Measurements from ENCODE around the gene KANSL1.

Gene KANSL1

DNA sequence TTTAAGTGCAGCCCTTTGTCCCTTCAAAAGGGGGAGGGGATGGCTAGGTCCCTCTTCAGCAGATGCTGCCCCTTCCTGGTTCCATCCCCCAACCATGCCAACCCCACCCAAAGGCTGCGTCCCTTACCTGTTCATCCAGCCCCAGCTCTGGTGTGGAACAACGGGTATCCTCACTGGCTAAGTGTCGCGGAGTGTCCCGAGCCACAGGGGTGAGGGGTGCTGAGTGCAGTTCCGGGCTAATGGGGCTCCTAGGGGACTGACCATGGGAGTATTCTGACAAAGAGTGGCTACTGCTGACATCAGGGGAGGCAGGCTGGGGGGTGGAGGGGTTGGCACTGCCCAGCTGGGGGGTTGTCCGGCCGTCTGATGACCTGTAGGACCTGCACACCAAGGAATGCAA is 161.3 kb downstream of the KANSL1 start:
- no peak overlapping the region for H3K4me3 ChIP-seq (ENCODE audit: low read length)
- TF ChIP-seq CTCF (IDR thresholded peaks at IDR 0.05; ENCODE audit: insufficient read depth, low read depth, low read length, missing control alignments) = no peak
- DNase-seq (ENCODE audit: low read depth) = no peak

DNA sequence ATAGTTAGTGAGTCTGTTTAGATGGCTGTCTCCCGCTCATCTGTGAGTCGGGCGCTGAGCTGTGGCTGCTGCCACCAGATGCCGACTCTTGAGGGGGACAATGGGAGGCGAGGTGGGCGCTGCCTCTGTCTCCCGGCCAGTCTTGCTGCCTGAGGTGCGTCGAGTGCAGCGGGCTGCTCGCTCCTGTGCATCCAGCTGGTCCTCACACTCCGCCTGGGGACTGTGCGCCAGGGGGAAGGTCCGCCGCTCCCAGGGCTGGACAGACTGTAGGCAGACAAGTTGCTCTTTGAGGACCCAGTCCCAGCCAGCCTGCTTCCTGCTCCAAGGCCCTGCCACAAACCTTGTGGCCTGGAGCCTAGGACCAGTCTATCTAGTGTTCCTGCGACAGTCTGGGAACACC is 161.8 kb downstream of the KANSL1 start:
- TF ChIP-seq CTCF (IDR thresholded peaks at IDR 0.05; ENCODE audit: insufficient read depth, low read depth, low read length, missing control alignments) = no peak
- DNase-seq (ENCODE audit: low read depth) = no peak
- no peak overlapping the region for H3K4me3 ChIP-seq (ENCODE audit: low read length)

DNA sequence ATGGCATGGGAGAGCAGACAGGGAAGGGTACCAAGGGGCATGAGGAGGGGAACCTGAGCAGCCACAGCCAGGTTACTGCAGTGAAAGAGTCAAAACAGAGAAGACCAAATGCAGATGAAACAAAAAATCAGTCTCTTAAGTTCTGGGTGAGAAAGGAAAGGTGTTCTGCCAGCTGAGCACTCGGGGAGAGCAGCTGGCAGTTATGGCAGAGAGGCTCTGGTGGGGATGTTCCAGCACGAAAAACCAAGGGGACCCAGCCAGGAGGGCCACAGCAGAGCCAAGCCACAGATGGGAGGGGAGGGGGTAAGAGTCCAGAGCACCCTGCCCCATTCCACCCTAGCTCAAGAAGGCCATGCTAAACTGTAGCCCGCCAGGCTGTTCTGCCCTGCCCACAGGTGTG is 162.5 kb downstream of the KANSL1 start:
- no peak for TF ChIP-seq CTCF (IDR thresholded peaks at IDR 0.05; ENCODE audit: insufficient read depth, low read depth, low read length, missing control alignments)
- DNase-seq (ENCODE audit: low read depth) = no peak
- H3K4me3 ChIP-seq (ENCODE audit: low read length) = no peak overlapping the region

GRCh38 chr17:46029627-46030026 is 163.6 kb downstream of the KANSL1 start:
- no peak for DNase-seq (ENCODE audit: low read depth)
- no peak for TF ChIP-seq CTCF (IDR thresholded peaks at IDR 0.05; ENCODE audit: insufficient read depth, low read depth, low read length, missing control alignments)
- H3K4me3 ChIP-seq (ENCODE audit: low read length) = no peak overlapping the region

DNA sequence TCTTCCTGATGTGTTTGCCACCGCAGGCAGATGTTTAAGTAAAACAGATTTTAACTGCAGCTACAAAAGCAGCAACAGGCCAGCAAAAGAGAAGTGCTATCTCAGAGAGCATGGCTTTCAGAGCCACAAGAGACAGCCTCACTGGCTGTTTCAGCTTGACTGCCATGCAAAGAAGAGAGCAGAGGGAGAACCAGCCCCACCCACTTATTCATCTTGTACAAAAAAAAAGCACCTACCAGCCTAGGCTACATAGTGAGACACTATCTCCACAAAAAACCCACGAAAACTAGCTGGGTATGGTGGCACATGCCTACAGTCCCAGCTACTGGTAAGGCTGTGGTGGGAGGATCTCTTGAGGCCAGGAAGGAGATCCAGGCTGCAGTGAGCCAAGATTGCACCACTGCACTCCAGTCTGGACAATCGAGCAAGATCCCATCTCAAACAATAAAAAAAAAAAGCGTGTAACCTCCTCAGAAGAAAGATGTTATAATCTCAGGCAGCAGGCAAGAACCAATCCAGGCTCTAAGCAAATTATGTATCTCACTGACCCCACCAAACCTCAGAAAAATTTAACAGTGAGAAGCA is 164.2 kb downstream of the KANSL1 start:
- DNase-seq (ENCODE audit: low read depth) = no peak
- H3K4me3 ChIP-seq (ENCODE audit: low read length) = no peak overlapping the region
- no peak for TF ChIP-seq CTCF (IDR thresholded peaks at IDR 0.05; ENCODE audit: insufficient read depth, low read depth, low read length, missing control alignments)

GRCh38 chr17:46028374-46028773 is 164.9 kb downstream of the KANSL1 start:
- TF ChIP-seq CTCF (IDR thresholded peaks at IDR 0.05; ENCODE audit: insufficient read depth, low read depth, low read length, missing control alignments) = no peak
- no peak for DNase-seq (ENCODE audit: low read depth)

GRCh38 chr17:46027976-46028325 is 165.3 kb downstream of the KANSL1 start:
- no peak for TF ChIP-seq CTCF (IDR thresholded peaks at IDR 0.05; ENCODE audit: insufficient read depth, low read depth, low read length, missing control alignments)
- H3K4me3 ChIP-seq (ENCODE audit: low read length) = no peak overlapping the region
- no peak for DNase-seq (ENCODE audit: low read depth)

More at GRCh38 chr17:46028374-46028773, 164.9 kb downstream of the KANSL1 start:
- H3K4me3 ChIP-seq (ENCODE audit: low read length) = no peak overlapping the region
